LNCAP (cell line): ENCODE data around the gene EHF.

ENCODE experiments used
- TF ChIP-seq, protein P1 (sequence below): fragments of 450-650 bp; IDR thresholded peaks from 2 replicates; pipeline ENCODE4 v1.5.1; 2017; ENCODE audit warnings: mild to moderate bottlenecking

The EHF gene

DNA sequence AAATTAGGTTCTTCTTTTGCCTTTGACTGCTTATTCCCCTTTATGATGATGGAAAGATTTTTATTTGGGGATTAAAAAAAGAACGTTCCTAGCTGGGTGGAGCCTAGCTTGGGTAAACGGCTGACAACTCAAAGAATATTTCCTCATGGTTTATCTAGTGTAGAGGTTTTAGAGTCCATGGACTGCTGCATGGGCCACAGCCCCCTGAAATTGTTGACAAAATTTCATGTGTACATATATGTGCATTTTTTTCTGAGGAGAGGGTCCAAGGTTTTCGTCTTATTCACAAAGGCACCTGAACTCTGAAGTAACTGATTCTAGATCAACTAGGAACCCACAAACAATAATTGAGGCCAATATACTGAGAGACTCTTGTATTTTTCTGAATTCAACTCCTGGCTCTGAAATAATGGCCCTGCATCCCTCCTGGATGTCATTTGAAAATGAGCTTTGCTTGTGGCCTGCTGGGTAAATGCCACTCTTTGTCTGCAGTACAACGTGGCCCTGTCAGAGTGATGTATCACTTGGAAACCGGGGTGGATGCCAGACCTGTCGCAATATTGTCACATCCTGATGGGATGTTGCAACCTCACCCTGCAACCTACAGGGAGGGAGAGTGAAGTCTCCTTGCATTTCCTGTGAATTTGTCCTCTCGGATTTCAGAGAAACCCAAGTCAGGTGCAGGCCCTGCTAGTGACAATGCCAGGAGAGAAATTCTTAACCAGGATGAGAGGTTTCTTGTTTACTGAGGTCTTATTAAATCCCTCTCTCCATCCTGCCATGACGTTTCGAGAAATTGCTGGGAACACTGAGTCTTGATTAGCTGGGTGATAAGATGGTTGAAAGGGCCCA, 33.8 kb downstream of the EHF start:
- TF ChIP-seq, protein P1, sequence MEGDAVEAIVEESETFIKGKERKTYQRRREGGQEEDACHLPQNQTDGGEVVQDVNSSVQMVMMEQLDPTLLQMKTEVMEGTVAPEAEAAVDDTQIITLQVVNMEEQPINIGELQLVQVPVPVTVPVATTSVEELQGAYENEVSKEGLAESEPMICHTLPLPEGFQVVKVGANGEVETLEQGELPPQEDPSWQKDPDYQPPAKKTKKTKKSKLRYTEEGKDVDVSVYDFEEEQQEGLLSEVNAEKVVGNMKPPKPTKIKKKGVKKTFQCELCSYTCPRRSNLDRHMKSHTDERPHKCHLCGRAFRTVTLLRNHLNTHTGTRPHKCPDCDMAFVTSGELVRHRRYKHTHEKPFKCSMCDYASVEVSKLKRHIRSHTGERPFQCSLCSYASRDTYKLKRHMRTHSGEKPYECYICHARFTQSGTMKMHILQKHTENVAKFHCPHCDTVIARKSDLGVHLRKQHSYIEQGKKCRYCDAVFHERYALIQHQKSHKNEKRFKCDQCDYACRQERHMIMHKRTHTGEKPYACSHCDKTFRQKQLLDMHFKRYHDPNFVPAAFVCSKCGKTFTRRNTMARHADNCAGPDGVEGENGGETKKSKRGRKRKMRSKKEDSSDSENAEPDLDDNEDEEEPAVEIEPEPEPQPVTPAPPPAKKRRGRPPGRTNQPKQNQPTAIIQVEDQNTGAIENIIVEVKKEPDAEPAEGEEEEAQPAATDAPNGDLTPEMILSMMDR = no peak

DNA sequence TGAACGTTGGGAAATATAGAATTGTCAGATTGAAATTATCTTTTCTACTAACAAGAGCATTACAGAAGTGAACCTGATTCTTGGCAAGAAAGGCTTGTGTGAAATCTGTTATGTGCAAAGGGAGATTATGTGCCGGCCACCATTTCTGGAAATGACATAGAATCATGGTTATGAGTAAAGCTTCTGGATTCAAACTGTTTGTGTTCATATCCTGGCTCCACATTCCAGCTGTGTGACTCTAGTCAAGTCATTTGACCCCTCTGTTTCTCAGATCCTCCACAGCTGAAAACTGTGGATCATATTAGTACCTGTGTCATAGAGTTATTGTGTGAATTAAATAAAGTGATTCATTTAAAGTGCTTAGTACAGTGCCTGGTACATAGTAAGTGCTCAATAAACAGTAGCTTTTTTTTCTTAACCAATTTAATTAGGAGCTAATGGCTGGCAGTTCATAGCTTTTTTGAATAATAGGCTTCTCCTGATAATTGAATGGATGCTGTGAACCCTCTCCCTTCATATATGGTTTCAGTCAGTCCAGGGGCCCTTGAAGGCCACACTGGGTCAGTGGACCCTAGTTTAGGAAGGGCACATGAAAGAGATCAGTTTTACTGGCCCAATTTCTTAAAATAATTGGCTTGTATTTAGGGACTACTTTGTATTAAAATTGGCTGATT, 34.6 kb downstream of the EHF start:
- TF ChIP-seq, protein P1 = no peak

DNA sequence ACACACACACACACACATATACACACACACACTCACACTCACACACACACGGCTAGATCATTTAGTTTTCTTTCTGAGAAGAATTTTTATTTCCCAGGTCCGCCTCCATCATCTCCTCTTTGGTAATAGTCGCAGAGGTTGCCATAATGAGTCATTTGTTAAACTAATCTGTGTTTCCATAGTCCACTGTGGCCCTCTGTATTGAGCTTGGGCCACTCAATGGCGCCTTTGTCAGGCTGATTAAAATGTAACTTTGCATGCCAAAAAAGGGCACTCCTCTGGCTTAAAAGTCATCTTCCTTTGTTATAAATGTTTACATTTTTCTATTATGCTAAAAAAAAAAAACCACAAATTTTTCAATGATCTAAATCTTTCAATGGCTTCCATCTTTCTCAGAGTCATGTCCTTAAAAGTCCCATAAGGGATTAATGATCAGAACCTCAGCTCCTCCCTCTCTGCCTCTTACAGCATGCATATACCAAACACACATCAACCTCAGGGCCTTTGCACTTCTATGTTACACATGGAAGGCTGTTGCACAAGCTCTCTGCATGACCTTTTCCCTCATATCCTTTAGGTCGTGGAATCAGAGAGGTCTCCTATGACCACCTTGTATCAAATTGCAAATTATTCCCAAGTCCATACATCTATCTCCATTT, 35.3 kb downstream of the EHF start:
- TF ChIP-seq, protein P1 = no peak

- TF ChIP-seq, protein P1 = no peak
Measured at GRCh38 chr11:34658071-34659015, 37.5 kb downstream of the EHF start.

DNA sequence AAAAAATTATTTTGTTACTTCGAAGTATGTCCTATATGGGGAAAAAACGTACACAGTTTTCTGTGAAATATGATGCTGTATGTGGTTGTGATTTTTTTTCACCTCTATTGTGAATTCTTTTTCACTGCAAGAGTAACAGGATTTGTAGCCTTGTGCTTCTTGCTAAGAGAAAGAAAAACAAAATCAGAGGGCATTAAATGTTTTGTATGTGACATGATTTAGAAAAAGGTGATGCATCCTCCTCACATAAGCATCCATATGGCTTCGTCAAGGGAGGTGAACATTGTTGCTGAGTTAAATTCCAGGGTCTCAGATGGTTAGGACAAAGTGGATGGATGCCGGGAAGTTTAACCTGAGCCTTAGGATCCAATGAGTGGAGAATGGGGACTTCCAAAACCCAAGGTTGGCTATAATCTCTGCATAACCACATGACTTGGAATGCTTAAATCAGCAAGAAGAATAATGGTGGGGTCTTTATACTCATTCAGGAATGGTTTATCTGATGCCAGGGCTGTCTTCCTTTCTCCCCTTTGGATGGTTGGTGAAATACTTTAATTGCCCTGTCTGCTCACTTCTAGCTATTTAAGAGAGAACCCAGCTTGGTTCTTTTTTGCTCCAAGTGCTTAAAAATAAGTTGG, 38.3 kb downstream of the EHF start:
- TF ChIP-seq, protein P1 = no peak

DNA sequence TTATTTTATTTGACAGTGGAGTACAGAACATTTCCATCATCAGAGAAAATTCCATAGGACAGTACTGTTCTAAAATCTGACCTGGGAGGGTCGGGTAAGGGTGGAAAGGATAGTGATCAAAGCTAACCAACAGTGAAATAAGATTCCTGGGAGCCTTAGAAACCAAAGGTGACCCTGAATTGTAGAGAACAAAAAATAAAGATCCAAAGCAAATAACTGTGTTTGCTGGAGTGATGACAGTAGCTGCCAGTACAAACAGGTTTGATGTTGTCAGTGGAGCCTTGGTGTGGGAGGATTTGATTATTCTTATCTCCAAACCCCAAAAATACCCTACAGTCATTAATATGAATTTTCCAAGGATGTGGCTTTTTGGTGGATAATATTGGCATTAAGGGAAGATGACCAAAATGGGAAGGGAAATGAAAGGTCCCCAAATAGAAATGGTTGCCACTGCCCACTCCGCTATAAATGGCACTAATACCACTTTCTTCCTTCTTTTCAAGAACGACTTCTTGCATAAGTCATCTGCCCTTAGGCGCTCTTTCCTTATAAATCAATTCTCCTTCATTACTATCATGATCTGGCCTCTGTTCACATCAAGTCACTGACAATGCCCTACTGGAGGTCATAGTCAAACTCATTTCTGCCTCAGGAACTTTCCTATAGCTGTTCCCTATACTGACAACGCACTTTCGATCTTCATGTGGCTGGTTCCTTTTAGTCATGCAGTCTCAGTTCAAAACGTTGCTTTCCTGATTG, 44.4 kb downstream of the EHF start:
- TF ChIP-seq, protein P1 = no peak
